Stimulated activated CD4-positive, alpha-beta T cell treated with anti-CD3 and anti-CD28 coated beads, TNF-alpha, amount 100 ng/mL, for 1 hour (primary cell): Measurements from ENCODE around the gene NEDD1.

Experiments
- DNase-seq, 3 donors: peaks; one replicate each; pipeline ENCODE4 v3.0.0-alpha.2; 2020; ENCODE audit warnings: low read depth in 3 of 3, low spot score in 1 of 3

Gene NEDD1

GRCh38 chr12:96906849-96907670 lies at the start of gene NEDD1:
TSS of gene NEDD1 (plus strand) at chr12:96907257. CDS start at chr12:96909760, 2,503 bp downstream.
- peak; percentile 41 to 70 (median 58) for DNase-seq

- no peak for DNase-seq
These were observed 48.9 kb upstream of the NEDD1 start for GRCh38 chr12:96858162-96858561.

GRCh38 chr12:96861656-96862055 lies 45.4 kb upstream of the NEDD1 start:
- DNase-seq: no peak

GRCh38 chr12:96862326-96862725 lies 44.7 kb upstream of the NEDD1 start:
- DNase-seq: no peak

GRCh38 chr12:96864335-96864734 lies 42.7 kb upstream of the NEDD1 start:
- no peak for DNase-seq

- no peak for DNase-seq
These were observed 40.1 kb upstream of the NEDD1 start for GRCh38 chr12:96866801-96867590.

- no peak for DNase-seq
These were observed 36.1 kb upstream of the NEDD1 start for GRCh38 chr12:96870946-96871345.

GRCh38 chr12:96872961-96873360 lies 34.1 kb upstream of the NEDD1 start:
- no peak for DNase-seq

GRCh38 chr12:96874211-96874610 lies 32.8 kb upstream of the NEDD1 start:
- no peak for DNase-seq

GRCh38 chr12:96876966-96877365 lies 30.1 kb upstream of the NEDD1 start:
- DNase-seq: no peak

GRCh38 chr12:96878704-96879103 lies 28.4 kb upstream of the NEDD1 start:
- DNase-seq: no peak

- DNase-seq: no peak
These were observed 27.8 kb upstream of the NEDD1 start for GRCh38 chr12:96879301-96879700.

GRCh38 chr12:96880220-96880619 lies 26.8 kb upstream of the NEDD1 start:
- DNase-seq: no peak

GRCh38 chr12:96881608-96882007 lies 25.4 kb upstream of the NEDD1 start:
- no peak for DNase-seq

- DNase-seq: no peak
These were observed 24.2 kb upstream of the NEDD1 start for GRCh38 chr12:96882862-96883261.

GRCh38 chr12:96883571-96883970 lies 23.5 kb upstream of the NEDD1 start:
- DNase-seq: no peak

- no peak for DNase-seq
These were observed 19.9 kb upstream of the NEDD1 start for GRCh38 chr12:96886998-96887677.

GRCh38 chr12:96889273-96889933 lies 17.7 kb upstream of the NEDD1 start:
- DNase-seq: no peak

- no peak for DNase-seq
These were observed 16.7 kb upstream of the NEDD1 start for GRCh38 chr12:96890331-96890730.

- DNase-seq: no peak
These were observed 15.0 kb upstream of the NEDD1 start for GRCh38 chr12:96892104-96892503.

- DNase-seq: no peak
These were observed 9.6 kb upstream of the NEDD1 start for GRCh38 chr12:96897421-96897820.
